UCSD-AML1 (cell line): ENCODE results near the gene SUMO2.

Source experiments
- DNase-seq: peaks from one replicate; lab custom pipeline; 2025; ENCODE audit not compliant: unreplicated experiment; lab: John Stamatoyannopoulos, UW

Gene SUMO2

DNA sequence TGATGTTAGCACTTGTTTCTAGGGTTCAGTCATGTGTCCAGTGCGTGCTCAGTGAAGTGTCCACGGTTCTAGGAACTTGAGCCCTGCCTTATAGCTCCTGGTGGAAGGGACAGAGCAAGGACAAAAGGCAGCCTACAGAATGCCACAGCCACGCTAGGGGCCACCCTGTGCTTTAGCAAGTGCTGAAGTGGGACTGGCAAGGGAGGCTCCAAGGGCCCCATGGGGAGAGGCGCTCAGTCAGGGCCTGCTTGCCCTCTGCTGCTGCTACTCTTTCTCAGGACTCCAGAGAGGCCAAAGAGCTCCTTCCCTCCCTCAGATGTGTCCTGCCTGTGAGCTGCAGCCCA lies 58.0 kb downstream of the SUMO2 start:
- no peak for DNase-seq

DNA sequence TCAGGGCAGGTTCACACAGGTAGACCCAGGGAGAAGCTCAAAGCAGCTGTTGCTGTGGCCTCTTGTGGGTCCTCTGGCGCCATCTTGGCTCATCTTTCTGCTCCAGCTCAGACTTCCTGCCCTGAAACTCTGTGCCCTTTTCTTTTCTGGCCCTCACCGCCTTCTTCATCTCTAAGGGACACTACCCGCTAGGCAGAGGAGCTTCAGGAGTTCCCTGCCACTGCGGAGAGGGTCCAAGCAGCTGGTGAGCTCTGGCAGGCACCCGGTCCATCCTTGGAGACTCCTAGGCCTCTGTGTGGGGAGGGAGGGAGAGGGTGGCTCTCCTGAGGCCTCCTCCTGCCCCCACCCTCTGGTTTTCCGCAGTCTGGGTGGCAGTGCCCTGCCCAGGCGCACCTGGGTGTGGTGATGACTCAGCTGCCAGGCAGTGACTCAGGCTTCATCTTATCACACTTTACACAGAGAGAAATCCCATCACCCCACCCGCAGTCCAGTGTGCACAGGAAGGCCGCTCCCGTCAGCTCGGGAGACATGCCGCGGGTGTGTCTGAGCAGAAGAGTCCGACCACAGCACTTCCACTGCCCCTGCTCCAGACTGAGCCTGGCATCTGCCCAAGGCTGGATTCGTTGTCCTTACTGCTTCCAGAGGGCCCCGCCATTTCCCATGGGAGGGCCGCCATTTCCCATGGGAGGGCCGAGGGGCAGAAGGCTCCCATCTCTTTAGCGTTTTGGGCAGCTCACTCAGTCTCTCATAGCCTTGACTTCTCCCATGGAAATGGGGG lies 58.5 kb downstream of the SUMO2 start:
- peak; percentile 64 for DNase-seq

DNA sequence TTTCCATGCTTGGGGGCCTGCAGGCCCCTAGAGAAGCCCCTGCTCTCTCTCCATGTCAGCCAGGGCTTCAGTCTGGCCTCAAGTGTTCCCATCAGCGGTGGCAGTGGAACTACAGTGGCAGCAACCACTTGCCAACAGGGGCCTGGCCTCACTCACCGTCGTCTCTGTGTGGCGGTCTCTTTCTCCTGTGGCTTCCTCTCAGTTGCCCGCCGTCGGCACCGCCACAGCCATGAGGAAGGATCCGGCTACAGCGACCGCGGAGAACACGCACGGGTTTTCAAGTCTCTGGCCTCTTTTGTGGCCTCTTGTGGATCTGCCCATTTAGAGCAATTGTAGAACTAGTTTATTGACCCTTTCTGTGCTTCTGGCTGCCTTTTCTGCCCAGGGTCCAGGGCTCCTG lies 64.5 kb downstream of the SUMO2 start:
- DNase-seq, result no peak

DNA sequence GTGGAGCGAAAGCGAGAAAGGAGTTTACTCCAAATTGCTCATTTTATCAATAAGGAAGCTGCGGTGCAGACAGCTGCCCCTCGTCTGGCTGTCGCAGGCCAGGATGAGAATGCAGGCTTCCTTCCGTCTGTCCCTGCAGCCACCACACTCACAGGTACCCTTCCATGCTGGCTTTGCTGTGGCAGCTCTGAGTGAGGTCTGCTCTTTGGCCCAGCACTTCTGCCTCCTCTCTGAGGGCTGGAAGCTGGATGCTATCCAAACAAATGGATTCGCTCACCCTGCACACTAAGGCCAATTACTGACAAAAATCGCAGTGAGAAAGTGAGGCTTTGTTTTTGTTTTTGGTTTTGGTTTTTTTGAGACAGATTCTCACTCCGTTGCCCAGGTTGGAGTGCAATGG lies 66.0 kb downstream of the SUMO2 start:
- DNase-seq, result no peak
